SK-N-SH (cell line): Measurements from ENCODE around the gene BCAS4. TPM values are rescaled to one million over a fixed set of nuclear protein-coding genes. Genes with fewer than 3 reads are reported as not detected.

ENCODE experiments used
- CTCF ChIA-PET: fragments of 300-600, 350-600 bp; formaldehyde crosslinking; extraction: SDS; loops from one replicate; lab custom pipeline; 2021; lab: Yijun Ruan, JAX
- POLR2A ChIA-PET: fragments of 350-600 bp; sonication (Branson Sonifier 250); formaldehyde crosslinking; extraction: SDS; loops from one replicate; lab custom pipeline; 2020; ENCODE audit warnings: antibody characterized with exemption, inconsistent platforms; lab: Yijun Ruan, JAX
- DNase-seq: peaks from one replicate; pipeline ENCODE4 v3.0.0; 2012
- H2AFZ ChIP-seq: fragments of 200-600 bp; sonication (generic); 2 replicates; pipeline ENCODE4 v1.8.1; 2016; ENCODE audit warnings: antibody characterized with exemption, mild to moderate bottlenecking, low read depth
- H3F3A ChIP-seq: fragments of 200-600 bp; sonication (generic); replicated peaks from 2 replicates; pipeline ENCODE3; 2016; ENCODE audit warnings: antibody characterized with exemption, mild to moderate bottlenecking; ENCODE audit not compliant: insufficient read depth
- H3K27ac ChIP-seq, 2 experiments: fragments of 200-500 bp in 1 of 2; fragments of 200-600 bp in 1 of 2; sonication (Bioruptor generic) in 1 of 2; sonication (generic), shearing (Covaris generic) in 1 of 2; 2 replicates each; pipeline versions ENCODE4 v1.5.1 to v1.6.1; 2014 to 2016; ENCODE audit warnings: low read depth in 2 of 2, inconsistent platforms in 1 of 2, low read length in 1 of 2, mild to moderate bottlenecking in 1 of 2, mixed read lengths in 1 of 2
- H3K27me3 ChIP-seq: fragments of 200-600 bp; sonication (generic), shearing (Covaris generic); 2 replicates; pipeline ENCODE4 v1.6.1; 2016; ENCODE audit warnings: mixed run types; ENCODE audit not compliant: insufficient read depth
- H3K36me3 ChIP-seq, 2 experiments: fragments of 200-500 bp in 1 of 2; fragments of 200-600 bp in 1 of 2; sonication (Bioruptor generic) in 1 of 2; sonication (generic) in 1 of 2; replicated peaks in 1 of 2; 2 replicates each; pipeline versions ENCODE3 to v1.5.1; 2014 to 2016; ENCODE audit warnings: low read length in 1 of 2, mild to moderate bottlenecking in 1 of 2; ENCODE audit not compliant: insufficient read depth in 2 of 2, control insufficient read depth in 1 of 2
- H3K4me1 ChIP-seq, 2 experiments: fragments of 200-500 bp in 1 of 2; fragments of 200-600 bp in 1 of 2; sonication (Bioruptor generic) in 1 of 2; sonication (generic), shearing (Covaris generic) in 1 of 2; 2 replicates each; pipeline versions ENCODE4 v1.5.1 to v1.6.1; 2014 to 2016; ENCODE audit warnings: low read depth in 1 of 2, low read length in 1 of 2, mixed run types in 1 of 2; ENCODE audit not compliant: insufficient read depth in 2 of 2, control insufficient read depth in 1 of 2
- H3K4me2 ChIP-seq: fragments of 200-600 bp; sonication (generic), shearing (Covaris generic); 2 replicates; pipeline ENCODE4 v1.6.1; 2017; ENCODE audit warnings: mixed run types
- H3K4me3 ChIP-seq, 2 experiments: fragments of 200-500 bp in 1 of 2; fragments of 200-600 bp in 1 of 2; sonication (Bioruptor generic) in 1 of 2; sonication (generic), shearing (Covaris generic) in 1 of 2; 2 replicates each; pipeline versions ENCODE4 v1.5.1 to v1.8.1; 2014 to 2016; ENCODE audit warnings: low read depth in 2 of 2, inconsistent platforms in 1 of 2, low read length in 1 of 2, mild to moderate bottlenecking in 1 of 2, mixed read lengths in 1 of 2, moderate library complexity in 1 of 2
- H3K79me2 ChIP-seq: fragments of 200-600 bp; sonication (generic); 2 replicates; pipeline ENCODE4 v1.8.1; 2017; ENCODE audit warnings: mild to moderate bottlenecking; ENCODE audit not compliant: insufficient read depth
- H3K9ac ChIP-seq: fragments of 200-600 bp; sonication (generic); 2 replicates; pipeline ENCODE4 v1.6.1; 2017; ENCODE audit warnings: mixed run types
- H3K9me2 ChIP-seq: fragments of 200-600 bp; sonication (generic); 2 replicates; pipeline ENCODE4 v1.6.1; 2017; ENCODE audit warnings: mixed run types
- H3K9me3 ChIP-seq: fragments of 200-600 bp; sonication (generic); 2 replicates; pipeline ENCODE4 v1.6.1; 2017; ENCODE audit warnings: mixed run types, mild to moderate bottlenecking, moderate library complexity
- H4K20me1 ChIP-seq: fragments of 200-600 bp; sonication (generic); 2 replicates; pipeline ENCODE4 v1.6.1; 2017; ENCODE audit warnings: mild to moderate bottlenecking, mixed run types; ENCODE audit not compliant: insufficient read depth
- CTCF ChIP-seq: fragments of 200-600 bp; sonication (generic); IDR thresholded peaks from 2 replicates; pipeline ENCODE4 v1.6.1; 2017; ENCODE audit warnings: antibody characterized with exemption, mild to moderate bottlenecking, moderate library complexity
- EP300 ChIP-seq, 2 experiments: IDR thresholded peaks; 2 replicates each; pipeline versions ENCODE4 v1.4.0 to v1.6.1; 2012; ENCODE audit warnings: borderline replicate concordance in 1 of 2, low read depth in 1 of 2, low read length in 1 of 2
- FOSL2 ChIP-seq: IDR thresholded peaks from 2 replicates; pipeline ENCODE4 v1.4.0; 2012; ENCODE audit warnings: low read depth, mild to moderate bottlenecking, moderate library complexity, borderline replicate concordance
- FOXM1 ChIP-seq: IDR thresholded peaks from 2 replicates; pipeline ENCODE4 v1.4.0; 2012; ENCODE audit warnings: low read depth, mild to moderate bottlenecking
- GATA2 ChIP-seq: sonication (generic); formaldehyde crosslinking; IDR thresholded peaks from 2 replicates; pipeline ENCODE4 v1.5.0; 2020; ENCODE audit warnings: mild to moderate bottlenecking, missing genetic modification reagents
- MXI1 ChIP-seq: IDR thresholded peaks from 2 replicates; pipeline ENCODE4 v1.6.1; 2012; ENCODE audit warnings: mild to moderate bottlenecking, low read depth, low read length, improper control_type of control experiment
- NRF1 ChIP-seq: IDR thresholded peaks from 2 replicates; pipeline ENCODE4 v1.6.1; 2012; ENCODE audit warnings: low read depth, mild to moderate bottlenecking, low read length
- PBX3 ChIP-seq: IDR thresholded peaks from 2 replicates; pipeline ENCODE4; 2012
- RCOR1 ChIP-seq: fragments of 150-350 bp; IDR thresholded peaks from 2 replicates; pipeline ENCODE4 v1.6.1; 2017; ENCODE audit warnings: antibody characterized with exemption, low read length
- SMC3 ChIP-seq: IDR thresholded peaks from 2 replicates; pipeline ENCODE4 v1.6.1; 2012; ENCODE audit warnings: low read depth, low read length, improper control_type of control experiment
- TAF1 ChIP-seq: IDR thresholded peaks from 2 replicates; pipeline ENCODE4 v1.6.1; 2012; ENCODE audit warnings: low read depth, mild to moderate bottlenecking, low read length, moderate library complexity, borderline replicate concordance
- TCF12 ChIP-seq: IDR thresholded peaks from 2 replicates; pipeline ENCODE4 v1.4.0; 2012
- USF2 ChIP-seq: fragments of 150-350 bp; IDR thresholded peaks from 2 replicates; pipeline ENCODE4 v1.6.1; 2017; ENCODE audit warnings: antibody characterized with exemption, low read length, low read depth, borderline replicate concordance
- ZBTB33 ChIP-seq: IDR thresholded peaks from 2 replicates; pipeline ENCODE4 v1.4.0; 2012; ENCODE audit warnings: low read depth, borderline replicate concordance
- WGBS: methylation state at CpG from one replicate; pipeline ENCODE4 v1.1.6; 2017; ENCODE audit warnings: low lambda C conversion rate; 5-methylcytosine and 5-hydroxymethylcytosine counted together
- polyA plus RNA-seq, 3 experiments: library from polyadenylated mRNA; depleted of rRNA; stranded (reverse); fragments of >200 nt; gene quantifications; 2 replicates each; pipeline ENCODE4 v1.2.3, GENCODE V29; 2012
- TF ChIP-seq, protein P1 (sequence below): IDR thresholded peaks from 2 replicates; pipeline ENCODE4 v1.4.0; 2012; ENCODE audit warnings: low read depth, borderline replicate concordance
- TF ChIP-seq, protein P2 (sequence below): IDR thresholded peaks from 2 replicates; pipeline ENCODE4 v1.4.0; 2012; ENCODE audit warnings: low read depth

BCAS4 gene
- polyA plus RNA-seq, 1 of the 3 experiments (the other 2 are of a cell fraction): 43.8 TPM

DNA sequence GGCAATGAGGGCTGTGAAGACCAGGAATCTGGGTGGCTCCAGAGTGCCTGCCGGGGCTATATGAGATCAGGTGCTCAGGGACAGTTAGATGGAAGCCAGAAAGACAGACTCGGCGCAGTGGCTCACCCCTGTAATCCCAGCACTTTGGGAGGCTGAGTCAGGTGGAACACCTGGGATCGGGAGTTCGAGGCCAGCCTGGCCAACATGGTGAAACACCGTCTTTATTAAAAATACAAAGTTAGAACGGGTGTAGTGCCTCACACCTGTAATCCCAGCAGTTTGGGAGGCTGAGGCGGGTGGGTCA, 43.4 kb downstream of the BCAS4 start (continued):
- TF ChIP-seq EP300 (IDR thresholded peaks at IDR 0.05; ENCODE audit: borderline replicate concordance in 1 of 2, low read depth in 1 of 2, low read length in 1 of 2) (no peak), PBX3 (no peak), NRF1 (no peak), MXI1 (no peak)
- TF ChIP-seq, protein P1, sequence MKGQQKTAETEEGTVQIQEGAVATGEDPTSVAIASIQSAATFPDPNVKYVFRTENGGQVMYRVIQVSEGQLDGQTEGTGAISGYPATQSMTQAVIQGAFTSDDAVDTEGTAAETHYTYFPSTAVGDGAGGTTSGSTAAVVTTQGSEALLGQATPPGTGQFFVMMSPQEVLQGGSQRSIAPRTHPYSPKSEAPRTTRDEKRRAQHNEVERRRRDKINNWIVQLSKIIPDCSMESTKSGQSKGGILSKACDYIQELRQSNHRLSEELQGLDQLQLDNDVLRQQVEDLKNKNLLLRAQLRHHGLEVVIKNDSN: no peak

GRCh38 chr20:50838707-50839385, 44.0 kb downstream of the BCAS4 start:
- no peak overlapping the region for H3K9ac ChIP-seq
- 91% methylated on average over 8 of the region's 8 CpGs for WGBS

More at GRCh38 chr20:50838707-50839385, 44.0 kb downstream of the BCAS4 start:
- Histone ChIP-seq H3K9me3 (no peaks in the 10 kb centered on the region), H3K27ac (no peak overlapping the region), H3K4me1 (peaks cover 0 to 2% of the 10 kb centered on the region in 2 experiments; a peak in 1 of 4 replicates), H3F3A (no peaks in the 10 kb centered on the region), H3K4me2 (no peak overlapping the region), H2AFZ (no peak overlapping the region), H3K36me3 (no peaks in the 10 kb centered on the region), H4K20me1 (no peaks in the 10 kb centered on the region), H3K79me2 (no peaks in the 10 kb centered on the region), H3K4me3 (no peak overlapping the region), H3K9me2 (no peaks in the 10 kb centered on the region), H3K27me3 (no peaks in the 10 kb centered on the region)
- CTCF ChIA-PET: interaction anchor here (1.2 to 1.5 kb wide), 2 partner anchors 13 to 15 kb away, joined by 3 to 5 read pairs; no protein-coding TSS in a partner anchor
- DNase-seq: no peak
- POLR2A ChIA-PET: no interaction called here
- no peak for TF ChIP-seq RCOR1
- no peak for TF ChIP-seq ZBTB33
- TF ChIP-seq GATA2: no peak
- no peak for TF ChIP-seq TCF12
- no peak for TF ChIP-seq FOXM1
- no peak for TF ChIP-seq NRF1
- no peak for TF ChIP-seq TAF1
- no peak for TF ChIP-seq SMC3
- TF ChIP-seq CTCF: no peak
- no peak for TF ChIP-seq FOSL2
- no peak for TF ChIP-seq MXI1
- TF ChIP-seq, protein P2, sequence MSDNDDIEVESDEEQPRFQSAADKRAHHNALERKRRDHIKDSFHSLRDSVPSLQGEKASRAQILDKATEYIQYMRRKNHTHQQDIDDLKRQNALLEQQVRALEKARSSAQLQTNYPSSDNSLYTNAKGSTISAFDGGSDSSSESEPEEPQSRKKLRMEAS: no peak
- TF ChIP-seq USF2: no peak
- TF ChIP-seq EP300 (IDR thresholded peaks at IDR 0.05; ENCODE audit: borderline replicate concordance in 1 of 2, low read depth in 1 of 2, low read length in 1 of 2): no peak
- TF ChIP-seq, all 33 proteins: peak for 0
